ENCODE measurements around the gene DSC3. TPM values are rescaled to one million over a fixed set of nuclear protein-coding genes. Genes with fewer than 3 reads are reported as not detected.

DSC3 gene
- total and polyA plus RNA-seq, 2 experiments from 2014 or later: 13.9 to 39.7 TPM

- DNase-seq (ENCODE audit: low spot score): no peak
- H4K20me1 ChIP-seq (ENCODE audit: insufficient read depth, poor library complexity, severe bottlenecking): no peaks in the 10 kb centered on the region
- H3K9me2 ChIP-seq (replicated peaks; ENCODE audit: insufficient read depth): no peaks in the 10 kb centered on the region
- no peak overlapping the region for H3K4me2 ChIP-seq
- H3K9me3 ChIP-seq (ENCODE audit: low read depth): no peaks in the 10 kb centered on the region
- no peaks in the 10 kb centered on the region for H3K27me3 ChIP-seq
- H3K79me2 ChIP-seq: no peaks in the 10 kb centered on the region
- H3K4me3 ChIP-seq: no peak overlapping the region
- TF ChIP-seq EZH2phosphoT487 (IDR thresholded peaks at IDR 0.05; ENCODE audit: low read depth, severe bottlenecking, unreplicated experiment) (no peak), EZH2 (IDR thresholded peaks at IDR 0.05; ENCODE audit: borderline replicate concordance) (no peak), CTCF (IDR thresholded peaks at IDR 0.05; ENCODE audit: poor library complexity) (no peak)
- 88% methylated on average over 6 of the region's 6 CpGs for WGBS (ENCODE audit: low lambda C conversion rate, missing lambda C conversion rate)
- no peak overlapping the region for H3K27ac ChIP-seq
- no peaks in the 10 kb centered on the region for H3K36me3 ChIP-seq (replicated peaks; ENCODE audit: insufficient read depth, low read depth)
- no peak overlapping the region for H2AFZ ChIP-seq
- peaks cover 5% of the 10 kb centered on the region for H3K4me1 ChIP-seq (ENCODE audit: insufficient read depth)
Observed at GRCh38 chr18:31065036-31065773, 22.7 kb upstream of the DSC3 start.

- no peak overlapping the region for H3K27ac ChIP-seq
- no peaks in the 10 kb centered on the region for H3K9me3 ChIP-seq (ENCODE audit: low read depth)
- H3K9me2 ChIP-seq (replicated peaks; ENCODE audit: insufficient read depth): no peaks in the 10 kb centered on the region
- H3K4me1 ChIP-seq (ENCODE audit: insufficient read depth): peaks cover 5% of the 10 kb centered on the region
- 47% methylated on average over 1 of the region's 1 CpG for WGBS (ENCODE audit: low lambda C conversion rate, missing lambda C conversion rate)
- no peaks in the 10 kb centered on the region for H3K27me3 ChIP-seq
- no peaks in the 10 kb centered on the region for H3K36me3 ChIP-seq (replicated peaks; ENCODE audit: insufficient read depth, low read depth)
- H4K20me1 ChIP-seq (ENCODE audit: insufficient read depth, poor library complexity, severe bottlenecking): no peaks in the 10 kb centered on the region
- DNase-seq (ENCODE audit: low spot score): no peak
- H2AFZ ChIP-seq: no peak overlapping the region
- no peak for TF ChIP-seq EZH2phosphoT487 (IDR thresholded peaks at IDR 0.05; ENCODE audit: low read depth, severe bottlenecking, unreplicated experiment)
- TF ChIP-seq CTCF (IDR thresholded peaks at IDR 0.05; ENCODE audit: poor library complexity): no peak
- no peak overlapping the region for H3K4me2 ChIP-seq
- no peaks in the 10 kb centered on the region for H3K79me2 ChIP-seq
- H3K4me3 ChIP-seq: no peak overlapping the region
Observed at GRCh38 chr18:31064130-31064529, 21.6 kb upstream of the DSC3 start.

- Histone ChIP-seq H3K27ac (peak overlapping the region; percentile 25), H3K36me3 (replicated peaks; ENCODE audit: insufficient read depth, low read depth) (no peaks in the 10 kb centered on the region), H4K20me1 (ENCODE audit: insufficient read depth, poor library complexity, severe bottlenecking) (no peaks in the 10 kb centered on the region), H3K27me3 (no peaks in the 10 kb centered on the region), H3K4me2 (no peak overlapping the region), H3K9me2 (replicated peaks; ENCODE audit: insufficient read depth) (no peaks in the 10 kb centered on the region), H3K79me2 (no peaks in the 10 kb centered on the region), H3K9me3 (ENCODE audit: low read depth) (no peaks in the 10 kb centered on the region), H3K4me3 (no peak overlapping the region), H2AFZ (no peak overlapping the region), H3K4me1 (ENCODE audit: insufficient read depth) (peaks cover 5% of the 10 kb centered on the region)
- no peak for DNase-seq (ENCODE audit: low spot score)
- no peak for TF ChIP-seq EZH2phosphoT487 (IDR thresholded peaks at IDR 0.05; ENCODE audit: low read depth, severe bottlenecking, unreplicated experiment)
- whole genome bisulfite sequencing (ENCODE audit: low lambda C conversion rate, missing lambda C conversion rate): 39% methylated on average over 4 of the region's 4 CpGs
Observed at GRCh38 chr18:31061945-31062344, 19.4 kb upstream of the DSC3 start.

GRCh38 chr18:31058897-31059296 is 16.4 kb upstream of the DSC3 start:
- H2AFZ ChIP-seq: no peak overlapping the region
- no peak overlapping the region for H3K4me3 ChIP-seq
- WGBS (ENCODE audit: low lambda C conversion rate, missing lambda C conversion rate): 93% methylated on average over 3 of the region's 3 CpGs
- H3K9me2 ChIP-seq (replicated peaks; ENCODE audit: insufficient read depth): no peaks in the 10 kb centered on the region
- no peaks in the 10 kb centered on the region for H3K9me3 ChIP-seq (ENCODE audit: low read depth)
- H4K20me1 ChIP-seq (ENCODE audit: insufficient read depth, poor library complexity, severe bottlenecking): no peaks in the 10 kb centered on the region
- no peaks in the 10 kb centered on the region for H3K27me3 ChIP-seq
- H3K79me2 ChIP-seq: no peaks in the 10 kb centered on the region
- H3K27ac ChIP-seq: no peak overlapping the region
- H3K4me1 ChIP-seq (ENCODE audit: insufficient read depth): peaks cover 5% of the 10 kb centered on the region
- no peak for TF ChIP-seq CTCF (IDR thresholded peaks at IDR 0.05; ENCODE audit: poor library complexity)
- no peak for TF ChIP-seq EZH2phosphoT487 (IDR thresholded peaks at IDR 0.05; ENCODE audit: low read depth, severe bottlenecking, unreplicated experiment)
- TF ChIP-seq EZH2 (IDR thresholded peaks at IDR 0.05; ENCODE audit: borderline replicate concordance): no peak
- H3K4me2 ChIP-seq: no peak overlapping the region
- DNase-seq (ENCODE audit: low spot score): no peak
- no peaks in the 10 kb centered on the region for H3K36me3 ChIP-seq (replicated peaks; ENCODE audit: insufficient read depth, low read depth)

All from hepatocyte (in vitro differentiated cells).